ENCODE data around the gene SERGEF. TPM values are rescaled to one million over a fixed set of nuclear protein-coding genes. Genes with fewer than 3 reads are reported as not detected.

Gene SERGEF
- total and polyA plus RNA-seq, 4 donors, result 44.7 to 51.0 (median 46.2) TPM

DNA sequence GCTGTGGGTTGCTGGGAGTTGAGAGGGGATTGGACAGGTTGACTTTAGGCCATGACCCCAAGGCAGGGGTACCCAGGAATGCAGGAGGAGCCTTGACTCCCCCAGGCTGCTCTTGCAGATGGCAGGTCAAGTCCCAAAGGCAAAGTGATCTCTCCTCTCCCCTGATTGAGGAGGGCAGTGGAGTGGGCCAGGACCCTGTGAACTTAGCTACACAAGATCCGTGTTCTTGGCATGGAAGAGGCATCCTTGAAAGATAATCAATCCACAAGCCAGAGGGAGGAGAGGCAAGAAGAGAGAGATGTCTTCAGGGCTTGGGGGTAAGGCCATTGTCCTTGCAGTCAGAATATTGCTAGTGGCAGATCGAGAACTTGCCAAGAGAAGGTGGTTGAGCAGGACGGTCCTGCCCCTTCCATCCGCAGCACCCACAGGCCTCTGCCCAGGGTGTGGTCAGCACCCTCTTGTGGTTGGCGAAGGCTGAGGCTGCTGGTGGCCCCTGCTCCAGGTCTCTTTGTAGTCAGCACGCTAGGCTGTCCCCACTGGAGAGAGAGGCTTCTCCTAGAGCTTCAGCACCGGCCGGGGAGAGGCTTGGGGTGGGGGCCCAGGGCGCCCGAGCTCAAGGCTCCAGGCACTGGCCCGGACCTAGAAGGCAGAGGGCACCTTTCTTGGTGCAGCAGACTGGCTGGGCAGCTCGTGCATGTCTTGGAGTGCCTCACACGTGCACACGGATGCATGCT is 232.8 kb downstream of the SERGEF start:
- WGBS (ENCODE audit: insufficient coverage), result 92% methylated on average over 13 of the region's 14 CpGs
- Histone ChIP-seq H3K4me3 (ENCODE audit: low read depth, low read length) (no peak overlapping the region), H3K27ac (ENCODE audit: low read depth, low read length) (no peak overlapping the region)

DNA sequence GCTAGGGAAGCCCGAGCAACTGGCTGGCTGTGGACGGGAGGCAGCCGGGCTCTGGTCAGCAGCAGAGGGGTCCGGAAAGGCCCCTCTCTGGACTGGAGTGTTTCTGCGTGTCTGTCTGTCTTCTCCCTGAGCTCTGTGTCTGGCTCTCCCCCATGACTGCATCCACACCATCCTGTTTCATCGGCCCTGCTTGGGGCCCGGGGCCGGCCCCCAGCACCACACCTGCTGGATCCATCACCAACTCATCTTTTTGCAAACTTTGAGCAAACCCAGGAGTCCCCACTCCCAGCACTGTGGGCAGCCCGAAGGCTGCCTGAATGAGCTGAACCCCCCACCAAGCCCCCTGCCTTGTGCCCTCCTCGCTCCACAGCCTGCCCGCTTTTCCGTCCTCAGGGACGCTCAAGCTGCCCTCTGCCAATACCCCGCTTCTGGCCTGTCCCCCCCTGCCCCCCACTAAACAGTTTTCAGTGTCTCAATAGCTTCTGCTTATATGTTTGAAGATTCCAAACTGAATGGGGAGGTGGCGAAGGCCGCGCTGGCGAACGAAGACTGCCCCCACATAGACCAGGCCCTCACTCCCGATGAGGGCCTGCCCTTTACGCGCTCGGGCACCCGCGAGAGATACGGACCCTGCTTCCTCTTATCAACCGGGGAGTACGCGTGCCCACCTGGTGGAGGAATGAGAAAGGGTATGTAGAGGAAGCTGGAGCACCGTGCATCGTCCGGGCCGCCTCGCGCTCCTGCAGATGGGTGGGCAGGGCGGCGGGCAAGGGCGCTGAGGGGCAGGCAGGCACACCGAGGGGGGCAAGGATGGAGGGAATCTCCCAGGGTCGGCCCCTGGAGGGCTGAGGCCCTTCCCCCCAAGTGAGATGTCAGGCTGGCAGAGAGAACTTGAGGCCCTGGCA is 233.6 kb downstream of the SERGEF start:
- WGBS (ENCODE audit: insufficient coverage), result 93% methylated on average over 23 of the region's 40 CpGs
- H3K27me3 ChIP-seq (ENCODE audit: control insufficient read depth, insufficient read depth, low read length), result no peaks in the 10 kb centered on the region
- H3K27ac ChIP-seq (ENCODE audit: low read depth, low read length), result no peak overlapping the region
- H3K9me3 ChIP-seq (ENCODE audit: control insufficient read depth, insufficient read depth, low read length), result no peaks in the 10 kb centered on the region
- H3K4me1 ChIP-seq (ENCODE audit: control insufficient read depth, insufficient read depth, low read length), result peaks cover 29% of the 10 kb centered on the region
- peaks cover 44% of the 10 kb centered on the region for H3K36me3 ChIP-seq (ENCODE audit: control insufficient read depth, insufficient read depth, low read length)
- no peak overlapping the region for H3K4me3 ChIP-seq (ENCODE audit: low read depth, low read length)
- DNase-seq (ENCODE audit: low read depth in 4 of 6, low spot score in 6 of 6), result no peak

More for the DNA sequence above, 232.8 kb downstream of the SERGEF start:
- Histone ChIP-seq H3K27me3 (ENCODE audit: control insufficient read depth, insufficient read depth, low read length) (no peaks in the 10 kb centered on the region), H3K9me3 (ENCODE audit: control insufficient read depth, insufficient read depth, low read length) (no peaks in the 10 kb centered on the region), H3K36me3 (ENCODE audit: control insufficient read depth, insufficient read depth, low read length) (peaks cover 42% of the 10 kb centered on the region), H3K4me1 (ENCODE audit: control insufficient read depth, insufficient read depth, low read length) (peaks cover 26% of the 10 kb centered on the region)
- DNase-seq (ENCODE audit: low read depth in 4 of 6, low spot score in 6 of 6), result no peak

DNA sequence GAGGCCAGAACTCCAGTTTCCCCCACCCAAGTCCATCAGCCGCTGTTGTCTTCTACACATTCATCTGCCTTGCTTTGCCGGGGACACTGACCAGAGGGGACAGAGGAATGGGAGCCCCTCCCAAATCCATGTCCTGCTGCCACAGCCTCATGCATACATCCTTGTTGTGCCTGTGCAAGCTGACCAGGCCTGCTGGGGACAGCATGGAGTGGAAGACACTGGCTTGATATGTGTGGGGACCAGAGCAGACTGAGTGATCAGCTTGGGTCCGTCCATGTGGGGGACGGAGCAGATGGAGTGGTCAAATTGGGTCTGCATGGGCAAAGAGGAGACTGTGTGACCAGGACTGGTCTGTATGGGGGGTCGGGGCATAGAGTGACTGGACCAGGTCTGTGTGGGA is 234.5 kb downstream of the SERGEF start:
- no peak overlapping the region for H3K27ac ChIP-seq (ENCODE audit: low read depth, low read length)
- WGBS (ENCODE audit: insufficient coverage), result 95% methylated on average over 5 of the region's 5 CpGs
- H3K4me3 ChIP-seq (ENCODE audit: low read depth, low read length), result no peak overlapping the region
- H3K27me3 ChIP-seq (ENCODE audit: control insufficient read depth, insufficient read depth, low read length), result no peaks in the 10 kb centered on the region
- peaks cover 33% of the 10 kb centered on the region for H3K4me1 ChIP-seq (ENCODE audit: control insufficient read depth, insufficient read depth, low read length)
- H3K36me3 ChIP-seq (ENCODE audit: control insufficient read depth, insufficient read depth, low read length), result peaks cover 49% of the 10 kb centered on the region
- no peaks in the 10 kb centered on the region for H3K9me3 ChIP-seq (ENCODE audit: control insufficient read depth, insufficient read depth, low read length)
- no peak for DNase-seq (ENCODE audit: low read depth in 4 of 6, low spot score in 6 of 6)

DNA sequence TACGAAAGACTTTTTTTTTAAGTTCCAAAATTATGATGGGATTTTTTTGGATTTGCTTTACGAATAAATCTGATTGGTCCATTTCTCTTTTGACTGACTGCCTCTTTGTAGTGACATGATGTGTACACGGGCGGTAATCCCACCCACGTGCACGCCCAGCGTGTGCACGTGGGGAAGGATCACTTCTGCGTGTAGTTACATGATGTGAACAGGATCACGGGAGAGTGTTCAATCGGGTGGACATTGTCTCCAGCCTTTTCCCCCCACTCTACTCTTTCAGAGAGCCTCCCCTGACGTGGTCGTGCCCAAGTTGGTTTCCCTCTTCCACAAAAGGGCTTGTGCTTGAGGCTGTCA is 235.1 kb downstream of the SERGEF start:
- DNase-seq (ENCODE audit: low read depth in 4 of 6, low spot score in 6 of 6), result no peak
- H3K9me3 ChIP-seq (ENCODE audit: control insufficient read depth, insufficient read depth, low read length), result no peaks in the 10 kb centered on the region
- H3K27me3 ChIP-seq (ENCODE audit: control insufficient read depth, insufficient read depth, low read length), result no peaks in the 10 kb centered on the region
- WGBS (ENCODE audit: insufficient coverage), result 94% methylated on average over 7 of the region's 13 CpGs
- H3K4me3 ChIP-seq (ENCODE audit: low read depth, low read length), result no peak overlapping the region
- H3K36me3 ChIP-seq (ENCODE audit: control insufficient read depth, insufficient read depth, low read length), result peaks cover 55% of the 10 kb centered on the region
- peaks cover 33% of the 10 kb centered on the region for H3K4me1 ChIP-seq (ENCODE audit: control insufficient read depth, insufficient read depth, low read length)
- H3K27ac ChIP-seq (ENCODE audit: low read depth, low read length), result no peak overlapping the region

DNA sequence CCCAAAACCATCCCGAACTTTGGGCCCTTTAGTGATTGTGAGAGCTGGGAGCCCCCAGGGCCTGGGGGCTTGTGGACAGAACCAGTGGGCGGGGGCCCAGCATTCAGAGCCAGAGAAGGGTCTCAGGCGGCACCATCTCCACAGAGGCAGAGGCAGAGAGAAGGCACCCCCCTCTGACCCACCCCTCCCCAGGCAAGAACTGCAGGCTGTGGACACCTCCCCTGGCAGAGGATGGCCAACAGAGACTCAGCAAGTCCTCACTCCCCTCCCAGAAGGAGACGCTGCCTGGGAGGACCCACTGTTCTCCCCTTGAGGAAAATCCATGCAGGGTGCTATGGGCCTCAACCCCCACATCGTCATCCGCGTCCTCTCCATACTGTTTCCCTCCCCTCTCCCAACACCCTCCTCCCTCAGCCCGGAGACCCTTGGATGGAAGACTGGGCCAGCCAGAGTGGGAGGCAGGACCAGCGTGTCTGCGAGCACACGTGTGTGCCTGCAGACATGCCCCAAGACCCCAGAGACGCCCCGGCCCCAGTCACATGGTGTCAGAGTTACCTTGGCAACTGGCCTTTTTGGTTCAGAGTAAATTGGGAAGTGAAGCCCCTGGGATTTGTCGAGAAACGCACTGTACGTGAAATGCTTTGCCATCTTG is 235.6 kb downstream of the SERGEF start:
- WGBS (ENCODE audit: insufficient coverage), result 79% methylated on average over 13 of the region's 16 CpGs
- Histone ChIP-seq H3K27ac (ENCODE audit: low read depth, low read length) (no peak overlapping the region), H3K36me3 (ENCODE audit: control insufficient read depth, insufficient read depth, low read length) (peaks cover 60% of the 10 kb centered on the region), H3K4me1 (ENCODE audit: control insufficient read depth, insufficient read depth, low read length) (peaks cover 33% of the 10 kb centered on the region), H3K4me3 (ENCODE audit: low read depth, low read length) (no peak overlapping the region), H3K27me3 (ENCODE audit: control insufficient read depth, insufficient read depth, low read length) (no peaks in the 10 kb centered on the region), H3K9me3 (ENCODE audit: control insufficient read depth, insufficient read depth, low read length) (no peaks in the 10 kb centered on the region)
- peak in 1 of 6 donors; percentile 49 for DNase-seq (ENCODE audit: low read depth in 4 of 6, low spot score in 6 of 6)

DNA sequence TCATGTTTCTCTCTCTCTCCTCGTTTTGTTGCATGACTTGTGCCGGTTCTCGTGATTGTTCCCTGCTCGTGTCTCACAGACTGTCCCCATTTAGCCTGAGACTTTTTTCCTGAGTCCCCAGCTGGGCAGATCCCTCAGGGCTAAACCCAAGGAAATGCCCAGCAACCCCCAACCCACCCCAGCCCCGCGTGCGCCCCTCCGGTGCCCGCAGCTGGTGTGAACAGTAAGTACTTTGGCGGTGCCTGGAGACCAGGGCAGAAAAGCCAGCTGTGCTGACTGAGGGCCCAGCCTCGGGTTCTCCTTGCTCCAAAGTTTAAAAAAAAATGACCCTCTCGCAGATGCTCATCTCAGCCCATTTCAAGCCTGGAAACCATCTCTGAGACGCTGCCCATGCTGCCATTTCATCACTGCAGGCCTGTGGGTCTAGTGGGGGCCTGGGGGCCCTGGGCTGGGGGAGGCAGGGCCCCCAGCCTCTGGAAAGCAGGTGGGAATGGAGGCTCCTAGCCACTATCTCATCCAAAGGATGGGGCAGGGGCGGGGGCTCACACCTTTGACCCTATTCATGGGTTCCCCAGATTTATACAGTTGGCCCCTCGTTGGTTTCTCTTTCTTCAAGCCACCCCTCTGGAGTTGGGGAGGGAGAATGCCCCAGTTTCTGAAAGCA is 236.5 kb downstream of the SERGEF start:
- Histone ChIP-seq H3K9me3 (ENCODE audit: control insufficient read depth, insufficient read depth, low read length) (no peaks in the 10 kb centered on the region), H3K4me1 (ENCODE audit: control insufficient read depth, insufficient read depth, low read length) (peaks cover 29% of the 10 kb centered on the region), H3K27me3 (ENCODE audit: control insufficient read depth, insufficient read depth, low read length) (no peaks in the 10 kb centered on the region), H3K4me3 (ENCODE audit: low read depth, low read length) (no peak overlapping the region), H3K27ac (ENCODE audit: low read depth, low read length) (no peak overlapping the region), H3K36me3 (ENCODE audit: control insufficient read depth, insufficient read depth, low read length) (peaks cover 69% of the 10 kb centered on the region)
- WGBS (ENCODE audit: insufficient coverage), result 54% methylated on average over 12 of the region's 15 CpGs
- DNase-seq (ENCODE audit: low read depth in 4 of 6, low spot score in 6 of 6), result no peak

DNA sequence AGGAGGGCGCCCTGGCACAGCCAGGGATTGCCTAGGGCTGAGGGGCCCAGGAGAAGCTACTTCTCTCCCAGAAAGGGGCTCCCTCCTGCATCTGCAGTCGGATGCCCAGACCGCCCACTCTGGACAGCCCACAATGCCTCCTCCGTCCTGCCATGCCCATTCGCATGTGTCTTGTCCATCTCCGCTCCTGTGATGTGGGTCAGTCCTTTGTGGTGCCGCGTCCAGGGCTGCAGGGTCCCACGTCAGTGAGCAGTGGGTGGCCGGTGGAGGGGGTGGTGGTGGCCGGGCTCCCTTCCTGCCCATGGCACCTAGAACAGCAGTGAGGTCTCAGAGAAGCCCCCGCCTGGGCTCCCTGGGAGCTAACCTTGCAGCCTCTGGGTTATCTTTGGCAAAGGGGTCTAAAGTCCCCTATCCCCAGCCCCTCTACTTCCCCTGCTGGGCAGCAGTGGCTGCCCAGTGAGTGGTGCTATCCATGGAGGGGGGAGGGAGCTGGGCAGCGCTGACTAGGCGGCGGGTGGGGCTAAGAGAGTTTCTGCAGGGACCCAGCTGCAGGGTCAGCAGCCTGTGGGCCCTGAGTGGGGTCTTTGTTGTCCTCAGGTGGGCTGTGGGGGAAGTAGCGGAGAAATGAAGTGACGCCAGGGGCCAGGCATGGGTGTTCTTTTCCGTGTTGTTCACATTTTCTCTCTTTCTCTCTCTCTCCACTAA is 237.2 kb downstream of the SERGEF start:
- no peak overlapping the region for H3K4me3 ChIP-seq (ENCODE audit: low read depth, low read length)

DNA sequence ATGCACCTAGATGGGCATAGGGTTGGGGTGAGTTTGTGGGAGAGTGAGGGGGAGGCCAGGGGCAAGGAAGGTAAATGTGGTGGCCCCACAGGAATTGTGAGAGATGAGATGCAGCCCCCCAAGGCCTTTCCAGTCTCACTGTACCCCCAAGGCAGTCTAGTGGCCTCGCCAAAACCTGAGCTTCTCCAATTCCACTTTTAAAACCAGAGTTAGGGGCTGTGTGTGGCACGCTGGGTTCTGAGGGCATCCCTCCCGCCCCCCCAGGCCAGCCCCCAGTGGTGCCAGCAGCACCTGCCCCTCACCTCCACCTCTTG is 237.9 kb downstream of the SERGEF start:
- no peak overlapping the region for H3K4me3 ChIP-seq (ENCODE audit: low read depth, low read length)
- 92% methylated on average over 2 of the region's 3 CpGs for WGBS (ENCODE audit: insufficient coverage)
- no peak for DNase-seq (ENCODE audit: low read depth in 4 of 6, low spot score in 6 of 6)
- H3K4me1 ChIP-seq (ENCODE audit: control insufficient read depth, insufficient read depth, low read length), result peaks cover 31% of the 10 kb centered on the region
- H3K36me3 ChIP-seq (ENCODE audit: control insufficient read depth, insufficient read depth, low read length), result peaks cover 57% of the 10 kb centered on the region
- H3K9me3 ChIP-seq (ENCODE audit: control insufficient read depth, insufficient read depth, low read length), result no peaks in the 10 kb centered on the region
- no peak overlapping the region for H3K27ac ChIP-seq (ENCODE audit: low read depth, low read length)
- no peaks in the 10 kb centered on the region for H3K27me3 ChIP-seq (ENCODE audit: control insufficient read depth, insufficient read depth, low read length)

More for the DNA sequence above, 237.2 kb downstream of the SERGEF start:
- DNase-seq (ENCODE audit: low read depth in 4 of 6, low spot score in 6 of 6), result no peak
- H3K27me3 ChIP-seq (ENCODE audit: control insufficient read depth, insufficient read depth, low read length), result no peaks in the 10 kb centered on the region
- 72% methylated on average over 13 of the region's 18 CpGs for WGBS (ENCODE audit: insufficient coverage)
- H3K27ac ChIP-seq (ENCODE audit: low read depth, low read length), result no peak overlapping the region
- peaks cover 64% of the 10 kb centered on the region for H3K36me3 ChIP-seq (ENCODE audit: control insufficient read depth, insufficient read depth, low read length)
- H3K9me3 ChIP-seq (ENCODE audit: control insufficient read depth, insufficient read depth, low read length), result no peaks in the 10 kb centered on the region
- H3K4me1 ChIP-seq (ENCODE audit: control insufficient read depth, insufficient read depth, low read length), result peaks cover 27% of the 10 kb centered on the region

Measured in spinal cord (tissue), 10 donors.